C4-2B (cell line): ENCODE data around the gene ACYP1.
A peak's percentile ranks its signal among the peaks of the same experiment; 100 is the strongest.

Source experiments
- H3K27ac ChIP-seq: fragments of 450-650 bp; 2 replicates; pipeline ENCODE4 v1.5.1; 2017
- CTCF ChIP-seq: fragments of 450-650 bp; conservative IDR thresholded peaks from 2 replicates; pipeline ENCODE4 v1.5.1; 2017; ENCODE audit warnings: mild to moderate bottlenecking
- ZFX ChIP-seq: fragments of 450-650 bp; IDR thresholded peaks from 2 replicates; pipeline ENCODE4 v1.6.1; 2017

The ACYP1 gene

DNA sequence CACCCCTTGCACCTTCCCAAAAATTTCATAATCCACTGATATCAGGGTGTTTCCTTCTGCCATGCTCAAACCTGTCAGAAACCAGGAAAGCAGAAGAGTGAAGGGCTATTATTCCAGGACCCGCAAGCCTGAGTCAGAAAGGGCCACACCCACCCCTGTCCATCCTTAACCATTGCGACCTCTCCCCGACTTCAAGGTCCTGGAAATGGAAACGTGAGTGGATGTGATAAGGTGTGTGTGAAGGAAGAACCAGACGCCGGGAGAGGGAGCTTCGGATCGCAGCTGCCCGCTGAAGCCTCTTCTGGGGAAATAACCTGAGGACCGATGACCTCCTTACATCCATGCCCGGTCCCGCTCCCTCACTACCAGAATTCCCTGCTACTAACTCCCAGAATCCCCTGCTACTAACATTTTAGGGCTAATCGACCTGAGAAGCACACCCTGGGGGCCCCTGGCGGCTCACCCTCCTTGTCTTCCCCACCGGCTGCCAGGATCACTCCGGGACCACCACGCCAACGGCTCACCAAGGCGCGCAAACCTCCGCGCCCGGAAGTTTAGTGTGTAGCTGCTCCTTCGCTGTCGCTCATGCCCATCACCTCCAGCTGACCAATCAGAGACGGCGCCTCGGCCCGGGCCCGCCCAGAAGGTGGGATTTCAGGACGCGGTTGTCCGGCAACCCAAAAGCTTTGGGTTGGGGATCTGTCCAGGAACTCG is at the start of gene ACYP1:
Gene ACYP1 (minus strand): TSS at position 534 of the 714 bp plus-strand sequence. CDS start 471 bp downstream, at position 63.
- H3K27ac ChIP-seq: peak within 1 kb of the TSS; percentile 85
- TF ChIP-seq CTCF (no peak), ZFX (no peak)

GRCh38 chr14:75109877-75110276 is 46.1 kb upstream of the ACYP1 start:
- TF ChIP-seq CTCF (no peak), ZFX (no peak)
- no peak overlapping the region for H3K27ac ChIP-seq

- TF ChIP-seq CTCF: no peak
- TF ChIP-seq ZFX: no peak
- no peak overlapping the region for H3K27ac ChIP-seq
These were observed 43.4 kb upstream of the ACYP1 start for GRCh38 chr14:75107186-75107585.

GRCh38 chr14:75101491-75101890 is 37.7 kb upstream of the ACYP1 start:
- TF ChIP-seq ZFX (no peak), CTCF (no peak)
- H3K27ac ChIP-seq: no peak overlapping the region

GRCh38 chr14:75098682-75099081 is 34.9 kb upstream of the ACYP1 start:
- TF ChIP-seq ZFX (no peak), CTCF (no peak)
- H3K27ac ChIP-seq: no peak overlapping the region

DNA sequence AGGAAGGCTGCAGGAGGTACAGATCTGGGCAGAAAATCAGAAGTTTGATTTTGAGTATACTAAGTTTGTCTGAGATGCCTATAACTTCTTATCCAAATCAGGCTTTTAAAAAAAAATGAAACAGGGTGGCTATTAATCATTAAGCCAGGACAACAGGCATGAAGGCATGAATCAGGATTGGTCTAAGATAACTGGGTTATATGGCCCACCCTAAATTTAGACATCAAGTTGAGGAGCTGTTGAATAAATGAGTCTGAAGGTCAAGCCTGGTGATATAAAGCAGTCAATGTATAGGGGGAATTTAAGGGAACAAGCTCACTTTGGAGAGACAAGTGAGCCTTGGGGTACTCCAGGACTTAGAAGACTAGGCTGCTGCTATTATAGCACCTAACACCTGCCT is 34.4 kb upstream of the ACYP1 start:
- TF ChIP-seq ZFX (no peak), CTCF (no peak)
- no peak overlapping the region for H3K27ac ChIP-seq

- TF ChIP-seq ZFX (no peak), CTCF (no peak)
- H3K27ac ChIP-seq: no peak overlapping the region
These were observed 33.1 kb upstream of the ACYP1 start for GRCh38 chr14:75096959-75097358.
